GM21786 (cell line): ENCODE results near the gene ALK.

Experiments used
- ATAC-seq: cut with Tn5 transposase; IDR thresholded peaks from one replicate; pipeline ENCODE4 v1.9.1; 2021; ENCODE audit not compliant: unreplicated experiment

The ALK gene

DNA sequence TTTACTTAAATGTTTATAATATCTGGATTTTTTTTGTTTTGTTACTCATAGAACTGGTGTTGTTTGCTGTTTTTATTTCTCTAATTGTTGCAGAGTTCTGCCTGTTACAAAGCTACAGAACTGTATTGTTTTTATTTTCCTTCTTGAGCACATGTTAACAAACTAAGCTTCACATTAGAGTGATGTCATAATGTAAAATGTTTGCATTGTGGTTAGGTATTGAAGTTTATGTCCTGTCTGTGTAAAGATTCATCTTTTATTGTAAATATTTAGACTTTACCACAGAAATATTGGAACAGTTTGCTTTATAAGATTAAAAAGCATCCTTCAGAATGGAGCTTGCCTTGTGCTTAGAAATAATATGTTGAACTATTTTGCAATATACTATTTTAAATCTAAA is 738.5 kb downstream of the ALK start:
- no peak for ATAC-seq

DNA sequence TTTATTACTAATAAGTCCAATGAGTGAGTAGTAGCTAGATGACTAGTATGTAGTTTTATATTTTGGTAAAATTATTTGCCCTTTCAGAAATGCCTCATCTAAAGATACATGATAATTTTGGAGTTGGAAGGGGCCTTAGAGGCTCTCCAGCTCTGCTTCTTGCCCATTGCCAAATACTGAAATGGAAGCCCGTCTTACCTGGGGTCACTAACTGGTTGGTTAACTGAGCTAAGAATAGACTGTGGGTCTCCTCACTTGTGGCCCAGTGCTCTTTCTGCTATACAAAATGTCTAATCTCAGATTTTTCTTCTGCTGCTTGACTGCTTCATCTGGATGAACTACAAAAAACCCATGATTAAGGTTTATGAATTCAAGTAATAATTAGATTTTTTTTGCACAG is 739.1 kb downstream of the ALK start:
- no peak for ATAC-seq

DNA sequence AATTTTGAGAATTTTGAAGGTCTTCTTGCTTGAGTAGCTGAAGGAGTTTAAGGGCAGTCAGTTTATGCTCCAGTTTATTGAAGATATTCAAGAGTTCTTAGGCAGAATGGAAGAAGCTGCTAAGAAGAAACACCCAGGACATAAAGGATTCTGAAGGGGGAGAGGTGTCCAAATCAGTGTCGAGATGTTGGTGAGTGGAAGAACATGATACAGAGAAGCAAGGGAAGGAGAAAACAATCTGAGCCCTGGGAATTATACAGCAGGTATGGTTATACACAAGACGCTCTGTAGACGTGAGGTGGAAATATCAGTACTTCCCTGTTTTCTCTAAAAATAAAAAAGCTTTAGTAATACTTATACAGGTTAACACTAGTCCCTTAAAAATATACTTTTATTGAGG is 746.0 kb downstream of the ALK start:
- ATAC-seq = no peak

DNA sequence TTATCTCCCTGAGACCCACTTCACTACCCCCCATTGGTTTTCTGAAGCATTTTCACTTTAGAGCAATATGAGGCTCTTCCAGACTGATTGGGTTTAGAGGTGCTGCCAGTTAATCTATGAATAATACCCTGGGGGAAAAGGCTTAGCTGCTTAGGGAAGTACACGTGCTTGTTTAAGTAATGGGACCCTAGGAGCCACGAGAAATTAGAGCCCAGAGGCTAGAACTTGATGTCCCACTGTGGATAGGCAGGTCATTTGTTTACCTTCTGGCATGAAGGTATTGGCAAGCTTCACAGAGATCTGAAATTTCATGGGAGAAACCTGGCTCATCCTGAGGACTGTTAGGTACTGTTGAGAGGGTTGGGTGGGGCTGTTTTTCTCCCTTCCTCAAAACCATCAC is 746.4 kb downstream of the ALK start:
- ATAC-seq = no peak

DNA sequence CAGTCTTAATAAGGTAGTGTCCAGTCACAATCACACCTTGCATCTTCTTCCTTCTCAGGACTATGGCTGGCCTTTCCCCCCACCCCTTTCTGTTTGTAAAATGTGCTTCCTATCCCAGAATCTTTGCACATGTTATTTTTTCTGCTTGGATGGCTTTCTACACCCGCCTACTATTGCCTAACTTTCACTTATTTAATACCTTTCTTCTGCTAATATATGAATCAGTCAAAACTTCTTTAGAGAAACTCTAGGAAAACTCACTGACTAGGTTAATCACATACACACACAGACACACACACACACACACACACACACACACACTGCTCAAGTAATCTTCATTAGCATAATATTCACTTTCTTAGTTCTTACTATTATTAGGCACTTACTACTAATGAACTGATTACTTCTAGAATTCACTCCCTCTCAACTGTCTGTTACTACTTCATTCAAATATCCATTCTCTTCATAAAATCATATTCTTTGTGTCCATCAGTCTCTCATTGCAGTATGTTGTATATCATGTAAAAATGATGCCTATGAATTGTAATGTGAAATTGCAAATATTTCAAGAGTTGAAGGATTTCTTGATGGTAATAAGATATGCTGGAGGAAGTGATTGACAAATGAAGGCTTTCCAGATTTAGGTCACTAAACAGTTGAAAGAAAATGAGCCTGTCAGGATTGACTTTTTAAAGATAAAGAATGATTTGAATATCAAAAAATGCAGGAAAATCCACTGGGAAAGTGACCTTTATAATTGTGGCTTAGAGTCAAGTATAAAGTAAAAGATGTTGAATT is 754.9 kb downstream of the ALK start:
- no peak for ATAC-seq

DNA sequence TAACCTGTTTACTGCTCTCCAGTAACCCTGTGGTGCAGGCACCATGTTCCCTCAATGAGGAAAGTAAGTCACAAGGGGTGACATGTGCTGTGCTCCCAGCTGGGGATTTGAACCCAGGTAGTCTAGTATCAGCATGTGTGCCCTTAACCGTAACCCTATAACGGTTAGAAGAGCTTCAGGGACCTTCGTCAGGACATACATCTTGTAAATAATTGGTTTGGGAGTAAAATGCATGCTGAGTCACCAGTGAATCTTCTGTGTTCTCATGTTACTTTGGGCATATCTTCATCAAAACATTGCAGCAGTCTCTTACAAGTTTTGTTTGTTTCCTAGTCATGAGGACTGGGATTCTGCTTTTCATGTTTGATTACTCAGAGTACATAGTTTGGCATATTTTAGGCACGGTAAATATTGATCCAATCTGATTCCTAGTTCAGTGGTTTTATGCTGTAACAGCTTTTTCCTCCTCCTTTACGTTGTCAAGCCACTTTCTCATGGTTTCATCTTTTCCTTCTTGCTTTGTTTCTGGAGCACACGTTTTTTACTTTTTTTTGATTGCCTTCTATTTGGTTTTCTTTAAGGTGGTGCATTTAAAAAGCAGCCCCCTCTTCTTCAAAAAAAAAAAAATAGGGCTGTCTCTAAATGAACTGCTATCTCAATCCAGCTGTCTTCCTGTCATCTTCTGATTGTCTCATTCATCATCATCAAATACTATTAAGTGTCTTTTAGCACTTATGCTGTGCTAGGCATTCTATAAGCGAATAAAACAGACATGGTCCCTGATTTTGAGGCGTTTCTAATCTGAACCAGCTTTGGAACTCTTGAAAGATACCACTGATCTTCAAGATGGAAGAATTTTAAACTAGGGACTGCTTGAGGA is 755.8 kb downstream of the ALK start:
- no peak for ATAC-seq

DNA sequence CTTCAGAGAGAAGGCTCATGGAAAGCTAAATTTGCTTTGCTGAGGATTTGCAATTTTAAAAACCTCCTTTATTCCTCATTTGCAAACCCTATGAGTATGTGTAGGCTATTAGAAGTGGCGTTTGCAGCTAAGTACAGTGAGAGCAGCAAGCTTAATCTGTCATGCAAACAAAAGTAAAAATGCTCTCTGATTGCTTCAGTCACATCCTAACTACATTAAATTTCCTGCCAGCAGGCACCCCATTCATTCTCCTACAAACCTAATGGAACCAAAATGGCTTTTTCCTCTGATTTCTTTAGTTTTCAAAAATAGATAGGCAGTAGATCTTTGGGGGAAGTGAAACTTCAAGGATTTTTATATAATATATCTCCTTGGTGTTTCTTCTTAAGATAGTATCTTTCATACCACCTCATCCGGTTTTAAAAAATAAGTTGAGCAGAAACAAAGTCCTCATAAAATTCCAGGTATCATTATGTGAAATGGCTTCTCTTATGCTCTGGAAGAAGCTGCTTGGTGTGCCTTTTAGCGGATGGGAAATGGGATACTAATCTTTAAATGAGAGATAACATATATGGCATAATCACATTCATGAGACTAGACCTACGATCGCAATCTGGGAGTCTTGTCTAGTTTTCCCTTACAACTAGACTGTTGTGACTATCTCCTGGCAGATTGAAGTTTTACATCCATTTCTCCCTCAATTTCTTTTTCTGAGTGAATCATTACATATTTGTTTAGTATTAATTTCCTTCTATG is 757.1 kb downstream of the ALK start:
- ATAC-seq = no peak

DNA sequence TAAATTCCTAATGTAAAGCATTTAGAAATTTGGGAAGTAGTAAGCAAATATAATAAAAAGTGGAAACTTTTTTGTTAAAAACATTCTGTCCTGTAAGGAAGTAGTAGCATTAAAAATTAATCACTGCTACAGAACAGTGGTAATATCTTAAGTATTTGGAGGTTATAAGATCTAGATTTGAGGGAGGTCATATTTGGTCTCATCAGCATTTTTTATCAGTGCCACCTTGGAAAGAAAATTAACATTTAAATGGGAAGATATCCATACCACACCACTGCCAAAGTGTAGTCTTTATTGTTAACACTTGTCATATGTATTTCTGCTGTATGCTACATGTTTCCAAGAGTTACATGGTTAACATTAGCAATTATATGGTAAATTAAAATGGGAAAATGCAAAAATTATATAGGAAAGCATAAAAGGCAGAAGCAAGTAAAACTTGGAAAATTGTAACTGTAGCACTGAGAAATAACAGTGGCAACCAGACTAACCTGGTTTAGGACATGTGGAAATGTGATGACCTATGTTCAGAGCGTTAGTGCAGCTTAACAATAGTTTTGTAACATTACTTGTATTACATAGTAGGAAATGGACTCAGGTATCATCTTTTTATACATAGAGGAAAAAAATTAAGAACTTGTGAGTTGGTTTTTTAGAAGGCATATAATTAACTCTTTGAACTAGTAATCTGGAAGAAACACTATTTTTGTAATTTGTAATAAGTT is 759.0 kb downstream of the ALK start:
- no peak for ATAC-seq

DNA sequence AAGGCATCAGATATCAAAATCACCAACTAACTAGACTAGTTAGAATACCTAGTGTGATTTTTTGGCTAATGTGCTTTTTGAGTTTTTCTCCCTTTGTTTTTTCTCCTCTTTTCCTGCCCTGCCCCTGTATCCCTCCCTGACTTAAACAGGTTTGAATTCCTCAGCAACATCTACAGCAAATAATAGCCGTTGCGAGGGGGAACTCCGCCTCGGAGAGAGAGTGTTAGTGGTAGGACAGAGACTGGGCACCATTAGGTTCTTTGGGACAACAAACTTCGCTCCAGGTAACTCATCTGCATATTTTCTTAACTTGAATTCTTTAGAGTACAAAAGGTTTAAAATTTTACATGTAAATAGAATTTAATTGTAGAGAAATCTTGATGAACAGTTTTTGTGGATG is 761.2 kb downstream of the ALK start:
- no peak for ATAC-seq

DNA sequence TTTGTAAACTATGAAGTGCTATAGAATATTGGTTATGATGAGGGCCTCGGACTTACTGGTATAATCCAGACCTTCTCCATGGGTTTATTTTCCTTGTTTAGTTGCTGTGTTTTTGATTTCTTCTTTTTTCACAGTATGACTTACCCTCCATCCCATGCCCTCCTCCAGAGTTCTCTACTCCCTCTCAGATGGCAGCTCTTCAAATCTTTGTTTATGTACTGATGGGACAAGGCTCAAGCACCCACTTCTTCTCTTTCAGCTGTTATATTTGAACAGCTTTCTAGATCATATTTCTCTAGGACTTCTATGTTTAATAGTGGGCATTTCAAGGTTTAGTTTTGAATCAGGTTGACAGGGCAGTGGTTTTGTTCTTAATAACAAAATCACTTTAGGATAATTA is 762.3 kb downstream of the ALK start:
- ATAC-seq = no peak

DNA sequence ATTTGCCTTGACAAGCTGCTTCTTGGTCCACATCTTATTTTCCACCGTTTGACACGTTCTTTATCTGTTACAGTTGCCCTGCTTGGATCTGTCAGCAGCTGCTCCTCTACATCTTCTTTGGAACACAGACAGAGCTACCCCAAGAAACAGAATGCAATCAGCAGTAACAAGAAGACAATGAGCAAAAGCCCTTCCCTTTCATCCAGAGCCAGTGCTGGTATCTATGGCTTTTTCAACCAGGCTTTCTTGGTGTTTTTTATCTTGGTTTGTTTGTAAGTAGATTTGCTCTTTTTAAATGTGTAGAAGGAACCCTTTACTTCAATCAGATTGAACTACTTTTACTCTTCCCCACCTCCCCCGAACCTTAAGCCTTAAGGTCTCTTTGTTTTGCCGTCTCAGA is 764.3 kb downstream of the ALK start:
- no peak for ATAC-seq

DNA sequence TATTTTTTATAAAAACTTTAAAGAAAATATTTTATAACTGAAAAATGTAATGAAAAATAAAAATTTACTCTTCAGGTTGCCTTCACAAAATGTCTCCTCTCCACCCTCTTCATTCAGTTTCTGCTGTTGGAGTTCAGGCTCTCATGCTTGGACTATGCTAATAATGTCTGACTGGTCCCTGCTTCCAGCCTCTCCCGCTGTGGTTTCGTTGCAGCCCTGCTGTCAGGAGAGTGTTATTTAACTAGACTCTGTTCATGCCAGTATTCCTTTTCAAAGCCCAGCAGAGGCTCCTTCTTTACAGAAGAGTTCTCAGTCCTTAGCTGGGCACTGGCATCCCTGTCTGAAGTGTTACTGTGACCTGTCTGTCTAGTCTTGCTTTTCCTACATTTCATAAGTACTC is 765.8 kb downstream of the ALK start:
- ATAC-seq = no peak

DNA sequence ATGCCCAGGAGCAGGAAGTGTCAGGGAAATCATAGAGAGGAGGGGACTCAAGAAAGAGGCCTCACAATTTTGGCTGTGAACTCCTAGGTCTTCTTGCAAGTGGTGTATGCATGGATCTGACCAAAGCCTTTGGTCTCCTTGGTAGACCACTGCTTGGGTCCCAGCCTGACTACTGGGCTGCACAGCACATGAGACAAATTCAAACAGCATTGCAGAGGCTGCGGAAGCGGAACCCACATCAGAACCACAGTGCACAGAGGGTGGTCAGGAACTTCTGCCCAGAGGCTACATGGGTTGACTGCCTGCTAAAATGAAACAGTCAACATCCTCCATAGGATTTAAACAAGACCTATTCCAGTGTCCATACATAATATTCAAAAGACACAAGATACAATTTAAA is 766.8 kb downstream of the ALK start:
- ATAC-seq = no peak

DNA sequence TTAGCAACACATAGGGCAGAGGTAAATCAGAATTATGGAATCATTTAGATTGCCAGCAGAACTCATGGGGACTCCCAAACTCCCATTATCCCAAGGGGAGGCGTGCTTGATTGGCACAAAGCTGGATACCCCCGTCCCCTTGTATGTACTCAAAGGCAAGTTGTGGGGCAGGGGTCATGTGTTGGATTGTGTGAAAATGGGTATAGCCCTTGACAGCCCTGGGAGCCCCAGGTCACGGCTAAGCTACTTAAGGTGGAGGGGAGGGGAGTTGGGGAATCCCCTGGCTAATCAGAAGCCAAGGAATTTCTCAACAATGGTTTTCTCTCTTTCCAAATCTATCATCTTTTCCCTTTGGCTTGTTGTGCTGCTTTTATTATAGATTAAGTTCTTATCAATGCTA is 773.4 kb downstream of the ALK start:
- no peak for ATAC-seq

DNA sequence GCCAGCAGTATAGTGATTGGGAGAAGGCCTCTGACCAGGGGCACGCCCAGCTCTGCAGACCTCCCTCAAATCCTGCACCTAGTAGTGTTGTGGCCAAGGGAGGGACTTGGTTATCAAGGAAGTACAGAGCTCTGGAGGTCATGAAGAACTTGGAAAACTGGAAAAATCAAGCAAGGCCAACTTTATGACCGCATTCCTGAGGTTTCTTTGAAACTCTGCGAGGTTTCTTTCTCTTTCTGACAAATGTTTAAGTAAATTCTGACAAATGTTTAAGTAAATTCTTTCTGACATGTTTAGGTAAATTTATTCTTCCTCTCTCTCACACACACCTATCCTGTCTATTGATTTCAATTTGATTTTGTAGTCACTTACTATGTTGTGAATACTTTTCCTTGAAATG is 775.2 kb downstream of the ALK start:
- ATAC-seq = no peak

DNA sequence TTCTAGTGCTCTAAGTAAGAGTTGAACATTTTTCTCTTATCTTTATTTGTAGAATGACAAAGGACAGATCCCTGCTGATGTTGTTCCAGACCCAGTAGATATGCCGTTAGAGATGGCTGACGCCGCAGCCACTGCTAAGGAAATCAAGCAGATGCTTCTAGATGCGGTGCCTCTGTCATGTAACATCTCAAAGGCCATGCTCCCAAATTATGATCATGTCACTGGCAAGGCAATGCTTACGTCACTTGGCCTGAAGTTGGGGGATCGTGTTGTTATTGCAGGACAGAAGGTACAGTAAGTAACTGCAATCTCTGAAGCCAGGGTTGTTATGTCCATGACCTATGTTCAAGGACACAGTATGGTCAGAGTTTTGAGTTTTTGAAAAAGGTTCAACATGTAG is 777.7 kb downstream of the ALK start:
- ATAC-seq = no peak
